A549 (cell line): ENCODE measurements around the gene FCHO2.

Experiments
- EP300 ChIP-seq, 2 experiments: fragments of >200 bp; sonication (Bioruptor Twin); formaldehyde crosslinking; IDR thresholded peaks; 2 replicates in 1 of 2; 3 replicates in 1 of 2; pipeline ENCODE4 v1.6.1; 2016 to 2017
- FOSL2 ChIP-seq, 2 experiments: fragments of 450-650 bp in 1 of 2; fragments of >200 bp in 1 of 2; sonication (Bioruptor Twin) in 1 of 2; formaldehyde crosslinking; IDR thresholded peaks; 2 replicates each; pipeline versions ENCODE4 v1.5.0 to v1.6.1; 2016 to 2020; ENCODE audit warnings: mild to moderate bottlenecking in 1 of 2, moderate library complexity in 1 of 2

DNA sequence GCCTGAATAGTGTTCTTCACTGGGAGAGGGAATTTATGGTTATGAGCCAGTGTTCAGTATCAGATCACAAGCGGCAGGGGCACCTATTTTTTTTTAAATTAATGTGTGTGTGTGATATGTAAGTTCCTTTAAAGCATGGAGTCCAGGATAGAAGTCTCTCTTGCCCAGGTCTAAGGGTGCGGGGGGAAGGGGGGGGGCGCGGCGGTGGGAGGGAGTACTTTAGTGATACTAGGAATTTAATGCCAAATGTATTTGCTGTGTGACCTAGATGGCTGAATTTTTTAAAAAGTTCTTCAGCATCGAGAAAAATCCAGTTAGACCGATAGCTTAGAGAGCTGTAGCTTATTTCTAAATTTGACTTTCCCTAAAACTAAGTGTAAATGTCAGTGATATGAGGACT, 1.5 kb upstream of the FCHO2 start:
- TF ChIP-seq EP300 (IDR thresholded peaks at IDR 0.05) (no peak), FOSL2 (IDR thresholded peaks at IDR 0.05) (no peak), FOSL2 (CRISPR knock-in tag; IDR thresholded peaks at IDR 0.05) (no peak)
